Caco-2 (cell line): ENCODE measurements around the gene TOPBP1. TPM values are rescaled to one million over a fixed set of nuclear protein-coding genes. Genes with fewer than 3 reads are reported as not detected.

Experiments used
- BruUV-seq: library from RNA; stranded (reverse); fragments of 400-500 nt; replicated peaks from 2 replicates; lab custom pipeline; 2021; lab: Mats Ljungman, UMichigan
- CTCF ChIA-PET: fragments of 300-600 bp; sonication (Branson Sonifier 250); formaldehyde crosslinking; loops from one replicate; lab custom pipeline; 2022; ENCODE audit warnings: antibody characterized with exemption; lab: Charles Lee
- POLR2A ChIA-PET: fragments of 300-600 bp; sonication (Branson Sonifier 250); formaldehyde crosslinking; loops from one replicate; lab custom pipeline; 2022; ENCODE audit warnings: antibody characterized with exemption; lab: Charles Lee
- DNase-seq, 2 experiments: peaks; one replicate each; pipeline versions ENCODE4 v3.0.0 to v3.0.0-alpha.2; 2020 to 2022
- H3K27me3 ChIP-seq: replicated peaks from 2 replicates; pipeline ENCODE4 v1.6.0; 2011; ENCODE audit warnings: low read length; ENCODE audit not compliant: control insufficient read depth, insufficient read depth
- H3K36me3 ChIP-seq: 2 replicates; pipeline ENCODE4 v1.5.1; 2011; ENCODE audit warnings: low read length; ENCODE audit not compliant: control insufficient read depth, insufficient read depth
- H3K4me1 ChIP-seq: fragments of 250-450 bp; sonication (Bioruptor Pico); 2 replicates; pipeline ENCODE4 v1.5.1; 2020; ENCODE audit warnings: mild to moderate bottlenecking
- H3K4me3 ChIP-seq: 2 replicates; pipeline ENCODE4 v1.5.1; 2011; ENCODE audit warnings: low read depth, mild to moderate bottlenecking, control low read depth, low read length
- H3K9me3 ChIP-seq: fragments of 250-450 bp; sonication (Bioruptor Pico); 2 replicates; pipeline ENCODE4 v1.5.1; 2020; ENCODE audit warnings: mild to moderate bottlenecking, moderate library complexity
- H3K27ac Mint-ChIP-seq: one replicate; pipeline ENCODE4 v1.8.0; 2022; ENCODE audit warnings: mixed read lengths; ENCODE audit not compliant: unreplicated experiment
- H3K27me3 Mint-ChIP-seq: one replicate; pipeline ENCODE4 v1.8.0; 2022; ENCODE audit warnings: mixed read lengths; ENCODE audit not compliant: insufficient read depth, unreplicated experiment
- H3K36me3 Mint-ChIP-seq: one replicate; pipeline ENCODE4 v1.8.0; 2022; ENCODE audit warnings: mild to moderate bottlenecking, mixed read lengths; ENCODE audit not compliant: insufficient read depth, unreplicated experiment
- H3K4me1 Mint-ChIP-seq: one replicate; pipeline ENCODE4 v1.8.0; 2022; ENCODE audit warnings: low read depth, mixed read lengths; ENCODE audit not compliant: unreplicated experiment
- H3K4me3 Mint-ChIP-seq: one replicate; pipeline ENCODE4 v1.8.0; 2022; ENCODE audit warnings: mild to moderate bottlenecking, moderate library complexity, mixed read lengths; ENCODE audit not compliant: unreplicated experiment
- H3K9me3 Mint-ChIP-seq: one replicate; pipeline ENCODE4 v1.8.0; 2022; ENCODE audit warnings: mixed read lengths; ENCODE audit not compliant: unreplicated experiment
- intact Hi-C: fragments of 100-400 bp; cut with micrococcal nuclease; formaldehyde crosslinking; loops from one replicate; pipeline ENCODE4 v1.10.0; 2022; ENCODE audit not compliant: unreplicated experiment
- total RNA-seq: library from RNA; stranded (reverse); gene quantifications from 2 replicates; pipeline ENCODE4 v1.2.3, GENCODE V29; 2022
- TF ChIP-seq, protein P1 (sequence below), 2 experiments: fragments of 200-600 bp in 1 of 2; IDR thresholded peaks; 1 replicate in 1 of 2; 2 replicates in 1 of 2; pipeline versions ENCODE4 v1.5.1 to v1.8.0; 2011 to 2022; ENCODE audit warnings: antibody characterized with exemption in 1 of 2, control low read depth in 1 of 2, inconsistent platforms in 1 of 2, low read depth in 1 of 2, low read length in 1 of 2, mild to moderate bottlenecking in 1 of 2, moderate library complexity in 1 of 2; ENCODE audit not compliant: insufficient read depth in 1 of 2, severe bottlenecking in 1 of 2, unreplicated experiment in 1 of 2

The TOPBP1 gene
- total RNA-seq, 1 experiment from 2014 or later, result 57.1 TPM

DNA sequence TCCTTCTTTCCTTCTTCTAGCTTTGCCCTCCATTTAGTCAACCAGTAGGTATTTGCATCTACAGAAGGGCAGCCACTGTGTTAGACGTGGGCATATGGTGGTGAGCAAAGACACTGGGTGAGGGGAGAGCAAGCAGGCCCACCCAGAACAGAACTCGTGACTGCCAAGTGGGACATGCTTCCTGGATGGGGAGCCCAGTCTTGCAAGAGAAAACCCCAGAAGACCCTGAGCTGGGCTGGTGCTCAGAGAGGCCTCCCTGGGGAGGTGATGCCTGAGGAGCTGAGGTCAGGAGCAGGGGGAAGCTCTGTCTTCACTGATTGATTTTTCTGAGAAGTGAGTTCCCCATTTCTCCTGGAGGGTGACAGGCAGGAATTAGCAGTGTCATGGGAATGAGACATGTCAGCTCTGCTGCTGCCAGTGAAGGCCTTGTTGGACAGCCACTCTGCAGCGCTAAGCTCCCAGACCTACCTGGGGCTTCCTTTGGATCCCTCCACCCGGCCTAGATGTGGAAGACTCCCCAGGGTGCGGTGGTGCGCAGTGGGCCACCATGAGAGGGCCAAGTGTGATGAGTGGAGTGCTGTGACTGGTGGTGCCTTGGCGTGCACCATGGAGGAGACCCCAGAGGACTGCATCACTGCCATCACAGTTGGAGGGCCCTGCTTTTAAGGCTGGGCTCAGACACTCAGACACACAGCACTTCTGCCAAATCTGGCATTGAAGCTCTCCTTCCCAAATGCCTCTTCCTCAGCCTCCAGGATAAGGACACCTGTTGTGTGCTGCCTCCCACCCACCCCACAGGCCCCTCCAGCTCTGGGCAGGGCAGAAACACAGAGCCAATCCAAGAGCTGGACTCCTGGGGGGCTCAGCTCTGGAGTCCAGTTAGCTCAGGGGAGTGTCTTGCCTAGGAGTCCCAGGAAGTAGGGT is 40.0 kb upstream of the TOPBP1 start:
- Histone ChIP-seq H3K4me1 (no peaks in the 10 kb centered on the region), H3K36me3 (no peaks in the 10 kb centered on the region), H3K9me3 (no peaks in the 10 kb centered on the region; the same call in 1 of the 2 replicates), H3K27me3 (no peaks in the 10 kb centered on the region), H3K4me3 (no peak overlapping the region)
- Mint-ChIP-seq H3K4me3 (no peak overlapping the region), H3K27me3 (peaks cover 2% of the 10 kb centered on the region), H3K9me3 (no peaks in the 10 kb centered on the region), H3K4me1 (no peaks in the 10 kb centered on the region), H3K27ac (no peak overlapping the region), H3K36me3 (no peaks in the 10 kb centered on the region)
- BruUV-seq, result no TSS peak
- POLR2A ChIA-PET, result no interaction called here
- CTCF ChIA-PET, result no interaction called here
- no peak for DNase-seq
- intact Hi-C loops, result no loop called here
- TF ChIP-seq, protein P1, sequence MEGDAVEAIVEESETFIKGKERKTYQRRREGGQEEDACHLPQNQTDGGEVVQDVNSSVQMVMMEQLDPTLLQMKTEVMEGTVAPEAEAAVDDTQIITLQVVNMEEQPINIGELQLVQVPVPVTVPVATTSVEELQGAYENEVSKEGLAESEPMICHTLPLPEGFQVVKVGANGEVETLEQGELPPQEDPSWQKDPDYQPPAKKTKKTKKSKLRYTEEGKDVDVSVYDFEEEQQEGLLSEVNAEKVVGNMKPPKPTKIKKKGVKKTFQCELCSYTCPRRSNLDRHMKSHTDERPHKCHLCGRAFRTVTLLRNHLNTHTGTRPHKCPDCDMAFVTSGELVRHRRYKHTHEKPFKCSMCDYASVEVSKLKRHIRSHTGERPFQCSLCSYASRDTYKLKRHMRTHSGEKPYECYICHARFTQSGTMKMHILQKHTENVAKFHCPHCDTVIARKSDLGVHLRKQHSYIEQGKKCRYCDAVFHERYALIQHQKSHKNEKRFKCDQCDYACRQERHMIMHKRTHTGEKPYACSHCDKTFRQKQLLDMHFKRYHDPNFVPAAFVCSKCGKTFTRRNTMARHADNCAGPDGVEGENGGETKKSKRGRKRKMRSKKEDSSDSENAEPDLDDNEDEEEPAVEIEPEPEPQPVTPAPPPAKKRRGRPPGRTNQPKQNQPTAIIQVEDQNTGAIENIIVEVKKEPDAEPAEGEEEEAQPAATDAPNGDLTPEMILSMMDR (IDR thresholded peaks at IDR 0.05; ENCODE audit: insufficient read depth in 1 of 2, low read depth in 1 of 2, low read length in 1 of 2, severe bottlenecking in 1 of 2, unreplicated experiment in 1 of 2), result no peak

DNA sequence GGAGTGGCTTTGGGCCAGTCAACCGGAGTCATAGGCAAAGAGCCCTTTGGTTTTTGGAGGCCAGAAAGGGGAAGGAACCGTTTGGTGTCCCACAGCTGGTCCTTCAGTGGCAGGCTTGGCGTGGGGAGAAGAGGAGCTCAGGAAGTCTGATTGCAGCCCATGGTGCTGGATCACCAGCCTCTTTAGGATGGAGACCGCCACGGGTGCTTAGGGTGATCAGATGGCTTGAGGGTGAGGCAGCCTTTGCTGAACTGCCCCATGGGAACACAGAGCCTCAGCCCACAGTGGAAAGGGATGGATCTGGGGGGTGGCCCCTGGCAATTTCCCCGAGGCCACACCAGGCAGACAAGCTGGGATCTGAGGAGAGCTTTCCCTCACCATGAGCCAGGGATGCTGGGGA is 38.6 kb upstream of the TOPBP1 start:
- POLR2A ChIA-PET, result no interaction called here
- H3K36me3 Mint-ChIP-seq, result no peaks in the 10 kb centered on the region
- Histone ChIP-seq H3K9me3 (no peaks in the 10 kb centered on the region; the same call in 1 of the 2 replicates), H3K4me3 (no peak overlapping the region), H3K27me3 (no peaks in the 10 kb centered on the region), H3K36me3 (no peaks in the 10 kb centered on the region), H3K4me1 (no peaks in the 10 kb centered on the region)
- H3K9me3 Mint-ChIP-seq, result no peaks in the 10 kb centered on the region
- peaks cover 2% of the 10 kb centered on the region for H3K27me3 Mint-ChIP-seq
- no peaks in the 10 kb centered on the region for H3K4me1 Mint-ChIP-seq
- CTCF ChIA-PET, result no interaction called here
- no TSS peak for BruUV-seq
- H3K27ac Mint-ChIP-seq, result no peak overlapping the region
- H3K4me3 Mint-ChIP-seq, result no peak overlapping the region
- TF ChIP-seq, protein P1 (IDR thresholded peaks at IDR 0.05; ENCODE audit: insufficient read depth in 1 of 2, low read depth in 1 of 2, low read length in 1 of 2, severe bottlenecking in 1 of 2, unreplicated experiment in 1 of 2), result no peak
- no peak for DNase-seq
- intact Hi-C loops, result no loop called here

DNA sequence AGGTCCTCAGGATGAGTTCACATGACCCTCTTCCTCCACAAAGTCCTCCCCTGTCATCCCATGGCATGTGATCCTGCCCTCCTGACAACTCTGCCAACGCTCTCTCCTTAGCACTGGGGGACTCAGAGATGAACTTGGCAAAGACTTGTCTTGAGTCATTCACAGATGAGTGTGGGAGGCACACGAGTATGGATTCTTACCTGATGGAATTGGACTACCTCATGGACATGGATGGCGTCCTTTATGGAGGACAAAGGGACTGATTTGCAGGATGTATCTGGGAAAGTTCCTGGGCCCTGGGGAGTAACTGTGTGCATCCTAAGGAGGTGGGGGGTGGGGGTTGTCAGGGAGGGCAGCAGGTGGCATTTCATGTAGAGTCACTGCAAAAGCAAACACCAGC is 38.2 kb upstream of the TOPBP1 start:
- TF ChIP-seq, protein P1 (IDR thresholded peaks at IDR 0.05; ENCODE audit: insufficient read depth in 1 of 2, low read depth in 1 of 2, low read length in 1 of 2, severe bottlenecking in 1 of 2, unreplicated experiment in 1 of 2), result no peak
- BruUV-seq, result no TSS peak
- no peaks in the 10 kb centered on the region for H3K36me3 Mint-ChIP-seq
- no peak for DNase-seq
- H3K4me1 Mint-ChIP-seq, result no peaks in the 10 kb centered on the region
- POLR2A ChIA-PET, result no interaction called here
- intact Hi-C loops, result no loop called here
- Histone ChIP-seq H3K36me3 (no peaks in the 10 kb centered on the region), H3K27me3 (no peaks in the 10 kb centered on the region), H3K9me3 (no peaks in the 10 kb centered on the region; the same call in 1 of the 2 replicates), H3K4me3 (no peak overlapping the region), H3K4me1 (no peaks in the 10 kb centered on the region)
- no peak overlapping the region for H3K27ac Mint-ChIP-seq
- H3K9me3 Mint-ChIP-seq, result no peaks in the 10 kb centered on the region
- H3K27me3 Mint-ChIP-seq, result peaks cover 2% of the 10 kb centered on the region
- no peak overlapping the region for H3K4me3 Mint-ChIP-seq
- CTCF ChIA-PET, result no interaction called here
